Trophoblast cell (in vitro differentiated cells and primary cell): ENCODE results near the gene INTS2.
"Not testable (repeated sequence)": the region's sequence is repeated elsewhere in the genome, so short reads cannot be mapped to it uniquely, and the experiment has no call there.

ENCODE experiments used
- DNase-seq, 2 donors: peaks; one replicate each; pipeline ENCODE4 v3.0.0-alpha.2; 2016
- H2AFZ ChIP-seq: 2 replicates; pipeline ENCODE4 v1.6.1; 2013; ENCODE audit warnings: low read length, moderate library complexity, mild to moderate bottlenecking; ENCODE audit not compliant: insufficient read depth, poor library complexity
- H2AK5ac ChIP-seq: 2 replicates; pipeline ENCODE4 v1.6.1; 2013; ENCODE audit warnings: mild to moderate bottlenecking, low read length
- H2BK120ac ChIP-seq: 2 replicates; pipeline ENCODE4 v1.6.1; 2013; ENCODE audit warnings: low read length, mild to moderate bottlenecking, moderate library complexity; ENCODE audit not compliant: insufficient read depth, poor library complexity
- H2BK12ac ChIP-seq: 2 replicates; pipeline ENCODE4 v1.6.1; 2013; ENCODE audit warnings: mild to moderate bottlenecking, low read length, moderate library complexity
- H2BK5ac ChIP-seq: 2 replicates; pipeline ENCODE4 v1.6.1; 2013; ENCODE audit warnings: low read length, low read depth, moderate library complexity, mild to moderate bottlenecking; ENCODE audit not compliant: poor library complexity
- H3K14ac ChIP-seq: 2 replicates; pipeline ENCODE4 v1.6.1; 2013; ENCODE audit warnings: mild to moderate bottlenecking, low read length
- H3K18ac ChIP-seq: 2 replicates; pipeline ENCODE4 v1.6.1; 2013; ENCODE audit warnings: mild to moderate bottlenecking, low read length
- H3K23ac ChIP-seq: 2 replicates; pipeline ENCODE4 v1.6.1; 2013; ENCODE audit warnings: low read length
- H3K27ac ChIP-seq: 2 replicates; pipeline ENCODE4 v1.5.1; 2013; ENCODE audit warnings: low read depth, mild to moderate bottlenecking, inconsistent platforms, low read length, moderate library complexity
- H3K27me3 ChIP-seq: 2 replicates; pipeline ENCODE4 v1.6.1; 2013; ENCODE audit warnings: inconsistent platforms, mild to moderate bottlenecking, low read length, moderate library complexity; ENCODE audit not compliant: insufficient read depth
- H3K36me3 ChIP-seq, 2 experiments: 1 replicate in 1 of 2; 2 replicates in 1 of 2; pipeline ENCODE4 v1.6.1; 2013; ENCODE audit warnings: low read length in 2 of 2, mild to moderate bottlenecking in 2 of 2, moderate library complexity in 1 of 2; ENCODE audit not compliant: insufficient read depth in 2 of 2, control insufficient read depth in 1 of 2
- H3K4ac ChIP-seq: 2 replicates; pipeline ENCODE4 v1.6.1; 2013; ENCODE audit warnings: low read depth, mild to moderate bottlenecking, low read length, moderate library complexity
- H3K4me1 ChIP-seq, 2 experiments: 1 replicate in 1 of 2; 2 replicates in 1 of 2; pipeline ENCODE4 v1.6.1; 2013; ENCODE audit warnings: low read length in 2 of 2, mild to moderate bottlenecking in 2 of 2, moderate library complexity in 1 of 2; ENCODE audit not compliant: insufficient read depth in 2 of 2, control insufficient read depth in 1 of 2
- H3K4me2 ChIP-seq: 2 replicates; pipeline ENCODE4 v1.6.1; 2013; ENCODE audit warnings: inconsistent platforms, mild to moderate bottlenecking, low read length, moderate library complexity
- H3K4me3 ChIP-seq: 2 replicates; pipeline ENCODE4 v1.5.1; 2013; ENCODE audit warnings: mild to moderate bottlenecking, low read depth, low read length, inconsistent platforms
- H3K79me1 ChIP-seq: one replicate; pipeline ENCODE4 v1.6.1; 2013; ENCODE audit warnings: low read length
- H3K79me2 ChIP-seq: 2 replicates; pipeline ENCODE4 v1.6.1; 2013; ENCODE audit warnings: low read length, mild to moderate bottlenecking; ENCODE audit not compliant: control insufficient read depth, insufficient read depth, poor library complexity
- H3K9ac ChIP-seq: 2 replicates; pipeline ENCODE4 v1.6.1; 2013; ENCODE audit warnings: mild to moderate bottlenecking, low read length
- H3K9me3 ChIP-seq: 2 replicates; pipeline ENCODE4 v1.6.1; 2013; ENCODE audit warnings: low read depth, mild to moderate bottlenecking, control low read depth, inconsistent platforms, low read length; ENCODE audit not compliant: insufficient read depth
- H4K12ac ChIP-seq: 2 replicates; pipeline ENCODE4 v1.6.1; 2013; ENCODE audit warnings: low read depth, mild to moderate bottlenecking, low read length, moderate library complexity
- H4K8ac ChIP-seq: 2 replicates; pipeline ENCODE4 v1.6.1; 2013; ENCODE audit warnings: low read depth, mild to moderate bottlenecking, low read length, moderate library complexity
- H4K91ac ChIP-seq: one replicate; pipeline ENCODE4 v1.6.1; 2013; ENCODE audit warnings: low read depth, mild to moderate bottlenecking, low read length, moderate library complexity
- WGBS: extraction: QIAGEN DNeasy Blood & Tissue Kit; methylation state at CpG from one replicate; pipeline ENCODE4 v1.1.7; 2013; ENCODE audit warnings: missing lambda C conversion rate; ENCODE audit not compliant: insufficient read length, insufficient coverage; ENCODE audit errors: extremely low coverage; 5-methylcytosine and 5-hydroxymethylcytosine counted together

Gene INTS2

DNA sequence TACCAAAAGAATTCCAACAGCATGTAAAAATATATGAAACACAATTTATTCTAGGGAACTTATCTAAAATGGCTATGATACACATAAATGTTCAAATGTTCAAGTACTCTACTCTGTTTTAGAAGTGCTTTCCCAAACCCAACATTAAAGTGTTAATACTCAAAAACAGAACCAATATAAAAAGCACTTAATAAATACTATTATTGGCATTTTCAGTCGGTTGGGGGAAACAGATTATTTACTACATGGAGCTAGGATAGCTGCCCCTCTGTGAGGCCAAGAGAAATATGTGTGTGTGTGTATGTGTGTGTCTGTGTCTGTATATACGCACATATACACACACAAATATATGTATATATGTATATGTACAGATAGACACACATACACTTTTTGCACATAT, 32.4 kb downstream of the INTS2 start:
- no peak overlapping the region for H3K4me3 ChIP-seq
- H2BK12ac ChIP-seq = no peak overlapping the region
- H3K9ac ChIP-seq = no peak overlapping the region
- H3K79me2 ChIP-seq = no peaks in the 10 kb centered on the region
- no peak overlapping the region for H2BK120ac ChIP-seq
- H4K91ac ChIP-seq = no peak overlapping the region
- no peak overlapping the region for H2AK5ac ChIP-seq
- no peak overlapping the region for H4K8ac ChIP-seq
- H3K23ac ChIP-seq = no peak overlapping the region
- no peaks in the 10 kb centered on the region for H3K4me1 ChIP-seq
- H2BK5ac ChIP-seq = no peak overlapping the region
- no CpG with 5 or more reads among the region's 2 CpGs for WGBS
- DNase-seq = no peak
- H3K4ac ChIP-seq = no peak overlapping the region
- no peaks in the 10 kb centered on the region for H3K9me3 ChIP-seq
- H3K18ac ChIP-seq = no peak overlapping the region
- no peak overlapping the region for H3K27ac ChIP-seq
- peaks cover 7 to 14% of the 10 kb centered on the region in 2 experiments for H3K36me3 ChIP-seq
- H2AFZ ChIP-seq = no peak overlapping the region
- no peak overlapping the region for H3K4me2 ChIP-seq
- no peak overlapping the region for H3K14ac ChIP-seq
- H3K27me3 ChIP-seq = no peaks in the 10 kb centered on the region
- H3K79me1 ChIP-seq = no peaks in the 10 kb centered on the region
- no peak overlapping the region for H4K12ac ChIP-seq

DNA sequence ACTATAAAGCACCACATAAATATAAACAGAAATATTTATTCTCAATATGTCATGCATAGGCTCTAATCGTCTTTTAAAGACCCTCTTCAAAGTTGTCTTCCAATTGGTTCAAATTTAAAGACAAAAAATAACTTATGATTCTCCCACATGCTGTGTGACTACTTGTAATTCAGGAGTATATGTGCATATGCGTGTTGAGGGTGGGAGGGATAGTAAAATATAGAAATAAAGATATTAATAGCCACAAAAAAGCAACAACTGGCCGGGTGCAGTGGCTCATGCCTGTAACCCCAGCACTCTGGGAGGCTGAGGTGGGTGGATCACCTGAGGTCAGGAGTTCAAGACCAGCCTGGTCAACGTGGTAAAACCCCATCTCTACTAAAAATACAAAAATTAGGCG, 33.5 kb downstream of the INTS2 start:
- H3K79me2 ChIP-seq, DNase-seq, H3K23ac ChIP-seq, H2AK5ac ChIP-seq, H3K4ac ChIP-seq, H3K9me3 ChIP-seq, H3K4me3 ChIP-seq, H4K91ac ChIP-seq, H3K27ac ChIP-seq, H3K9ac ChIP-seq, H3K4me2 ChIP-seq, H2AFZ ChIP-seq, H3K27me3 ChIP-seq, H2BK12ac ChIP-seq, H4K8ac ChIP-seq, H2BK5ac ChIP-seq, H3K14ac ChIP-seq, H3K18ac ChIP-seq, H3K79me1 ChIP-seq, H2BK120ac ChIP-seq, H3K4me1 ChIP-seq, H4K12ac ChIP-seq: not testable (repeated sequence)
- H3K36me3 ChIP-seq = peaks cover 5 to 14% of the 10 kb centered on the region in 2 experiments
- no CpG with 5 or more reads among the region's 5 CpGs for WGBS

DNA sequence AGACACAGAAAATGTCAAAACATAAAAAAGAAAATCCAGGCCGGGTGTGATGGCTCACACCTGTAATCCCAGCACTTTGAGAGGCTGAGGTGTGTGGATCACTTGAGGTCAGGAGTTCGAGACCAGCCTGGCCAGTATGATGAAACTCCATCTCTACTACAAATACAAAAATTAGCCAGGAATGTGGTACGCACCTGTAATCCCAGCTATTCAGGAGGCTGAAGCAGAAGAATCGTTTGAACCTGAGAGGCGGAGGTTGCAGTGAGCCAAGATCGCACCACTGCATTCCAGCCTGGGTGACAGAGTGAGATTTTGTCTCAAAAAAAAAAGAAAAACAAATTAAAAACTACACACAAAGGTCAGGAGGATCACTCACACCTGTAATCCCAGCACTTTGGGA, 40.0 kb downstream of the INTS2 start:
- H3K18ac ChIP-seq, H3K9me3 ChIP-seq, H4K8ac ChIP-seq, H3K27ac ChIP-seq, H3K14ac ChIP-seq, H3K4me3 ChIP-seq, H2AK5ac ChIP-seq, H3K79me2 ChIP-seq, H3K4me2 ChIP-seq, H3K27me3 ChIP-seq, H2BK120ac ChIP-seq, H3K9ac ChIP-seq, H4K91ac ChIP-seq, H2AFZ ChIP-seq, H3K4me1 ChIP-seq, H4K12ac ChIP-seq, H3K4ac ChIP-seq, H2BK12ac ChIP-seq, H3K23ac ChIP-seq, H3K79me1 ChIP-seq, H2BK5ac ChIP-seq: not testable (repeated sequence)
- DNase-seq = peak in 1 of 2 donors; percentile 56
- peaks cover 12 to 26% of the 10 kb centered on the region in 2 experiments for H3K36me3 ChIP-seq
- no CpG with 5 or more reads among the region's 6 CpGs for WGBS

DNA sequence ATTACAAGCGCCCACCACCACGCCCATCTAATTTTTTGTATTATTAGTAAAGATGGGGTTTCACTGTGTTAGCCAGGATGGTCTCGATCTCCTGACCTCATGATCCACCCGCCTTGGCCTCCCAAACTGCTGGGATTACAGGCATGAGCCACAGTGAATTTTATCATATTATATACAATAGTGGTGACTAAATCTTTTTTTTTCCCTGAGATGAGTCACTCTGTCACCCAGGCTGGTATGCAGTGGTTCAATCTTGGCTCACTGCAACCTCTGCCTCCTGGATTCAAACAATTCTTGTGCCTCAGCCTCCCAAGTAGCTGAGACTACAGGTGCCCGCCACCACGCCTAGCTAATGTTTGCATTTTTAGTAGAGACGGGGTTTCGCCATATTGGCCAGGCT, 41.9 kb downstream of the INTS2 start:
- not testable (repeated sequence) for H3K4me1 ChIP-seq, H2AFZ ChIP-seq, H4K8ac ChIP-seq, H3K9ac ChIP-seq, H3K27ac ChIP-seq, H3K4me2 ChIP-seq, H2BK120ac ChIP-seq, H3K23ac ChIP-seq, H3K14ac ChIP-seq, H3K4ac ChIP-seq, H3K27me3 ChIP-seq, H3K79me2 ChIP-seq, H3K4me3 ChIP-seq, H3K9me3 ChIP-seq, H2BK5ac ChIP-seq, H2BK12ac ChIP-seq, H3K79me1 ChIP-seq, H4K91ac ChIP-seq, H2AK5ac ChIP-seq, H4K12ac ChIP-seq, H3K18ac ChIP-seq
- H3K36me3 ChIP-seq = peaks cover 13 to 23% of the 10 kb centered on the region in 2 experiments
- peak; percentile 31 to 69 for DNase-seq
- no CpG with 5 or more reads among the region's 8 CpGs for WGBS
